Tibial artery (tissue), 4 donors: ENCODE measurements around the gene SLC26A1.

Experiments
- DNase-seq, 2 donors: peaks; one replicate each; pipeline ENCODE4 v3.0.0-alpha.2; 2019
- H3K27ac ChIP-seq, 2 donors: fragments of 200-600 bp; sonication (generic) in 1 of 2; 1 replicate in 1 of 2; 2 replicates in 1 of 2; pipeline ENCODE4 v1.5.1; 2018 to 2019; ENCODE audit warnings: mild to moderate bottlenecking in 1 of 2
- H3K27me3 ChIP-seq, 2 donors: fragments of 200-600 bp; sonication (generic) in 1 of 2; one replicate each; pipeline versions ENCODE4 v1.5.1 to v1.6.0; 2016 to 2019
- H3K36me3 ChIP-seq, 3 donors: fragments of 200-600 bp; sonication (generic) in 2 of 3; one replicate each; pipeline ENCODE4 v1.5.1; 2016 to 2019; ENCODE audit warnings: mild to moderate bottlenecking in 2 of 3
- H3K4me1 ChIP-seq, 4 donors: fragments of 200-600 bp; sonication (generic) in 2 of 4; 1 replicate in 3 of 4; 2 replicates in 1 of 4; pipeline ENCODE4 v1.5.1; 2016 to 2019
- H3K4me3 ChIP-seq, 2 donors: fragments of 200-600 bp; sonication (generic) in 1 of 2; 1 replicate in 1 of 2; 2 replicates in 1 of 2; pipeline ENCODE4 v1.5.1; 2018 to 2019; ENCODE audit warnings: mild to moderate bottlenecking in 2 of 2
- H3K9me3 ChIP-seq, 3 donors: fragments of 200-600 bp; sonication (generic) in 1 of 3; one replicate each; pipeline ENCODE4 v1.5.1; 2016 to 2019
- intact Hi-C: fragments of 100-400 bp; cut with DNase I; formaldehyde crosslinking; loops from one replicate; pipeline ENCODE4 v1.15.0; 2023; ENCODE audit warnings: low total_unique reads
- TF ChIP-seq, protein P1 (sequence below), 2 experiments: fragments of 200-600 bp in 1 of 2; fragments of 450-650 bp in 1 of 2; IDR thresholded peaks; one replicate each; pipeline ENCODE4 v1.5.1; 2017 to 2019; ENCODE audit warnings: antibody characterized with exemption in 2 of 2, mild to moderate bottlenecking in 1 of 2, moderate library complexity in 1 of 2

The SLC26A1 gene

GRCh38 chr4:957581-958313 lies 35.5 kb downstream of the SLC26A1 start:
- peaks cover 9 to 99% (median 67%) of the 10 kb centered on the region in 3 donors for H3K36me3 ChIP-seq

GRCh38 chr4:957231-957580 lies 36.0 kb downstream of the SLC26A1 start:
- intact Hi-C loops = no loop called here
- TF ChIP-seq, protein P1, sequence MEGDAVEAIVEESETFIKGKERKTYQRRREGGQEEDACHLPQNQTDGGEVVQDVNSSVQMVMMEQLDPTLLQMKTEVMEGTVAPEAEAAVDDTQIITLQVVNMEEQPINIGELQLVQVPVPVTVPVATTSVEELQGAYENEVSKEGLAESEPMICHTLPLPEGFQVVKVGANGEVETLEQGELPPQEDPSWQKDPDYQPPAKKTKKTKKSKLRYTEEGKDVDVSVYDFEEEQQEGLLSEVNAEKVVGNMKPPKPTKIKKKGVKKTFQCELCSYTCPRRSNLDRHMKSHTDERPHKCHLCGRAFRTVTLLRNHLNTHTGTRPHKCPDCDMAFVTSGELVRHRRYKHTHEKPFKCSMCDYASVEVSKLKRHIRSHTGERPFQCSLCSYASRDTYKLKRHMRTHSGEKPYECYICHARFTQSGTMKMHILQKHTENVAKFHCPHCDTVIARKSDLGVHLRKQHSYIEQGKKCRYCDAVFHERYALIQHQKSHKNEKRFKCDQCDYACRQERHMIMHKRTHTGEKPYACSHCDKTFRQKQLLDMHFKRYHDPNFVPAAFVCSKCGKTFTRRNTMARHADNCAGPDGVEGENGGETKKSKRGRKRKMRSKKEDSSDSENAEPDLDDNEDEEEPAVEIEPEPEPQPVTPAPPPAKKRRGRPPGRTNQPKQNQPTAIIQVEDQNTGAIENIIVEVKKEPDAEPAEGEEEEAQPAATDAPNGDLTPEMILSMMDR (IDR thresholded peaks at IDR 0.05) = no peak
- Histone ChIP-seq H3K27me3 (no peaks in the 10 kb centered on the region), H3K9me3 (no peaks in the 10 kb centered on the region), H3K36me3 (peaks cover 6 to 98% (median 63%) of the 10 kb centered on the region in 3 donors), H3K4me1 (no peaks in the 10 kb centered on the region), H3K4me3 (no peak overlapping the region), H3K27ac (no peak overlapping the region)
- DNase-seq = peak; percentile 10 to 55

More at GRCh38 chr4:957581-958313, 35.5 kb downstream of the SLC26A1 start:
- Histone ChIP-seq H3K9me3 (no peaks in the 10 kb centered on the region), H3K27me3 (no peaks in the 10 kb centered on the region), H3K4me1 (no peaks in the 10 kb centered on the region), H3K4me3 (no peak overlapping the region), H3K27ac (no peak overlapping the region)
- TF ChIP-seq, protein P1 (IDR thresholded peaks at IDR 0.05) = no peak
- DNase-seq = peak; percentile 14 to 61
- intact Hi-C loops = no loop called here

GRCh38 chr4:956531-957230 lies 36.5 kb downstream of the SLC26A1 start:
- intact Hi-C loops = no loop called here
- H3K9me3 ChIP-seq = no peaks in the 10 kb centered on the region
- TF ChIP-seq, protein P1 (IDR thresholded peaks at IDR 0.05) = no peak
- peaks cover 6 to 98% (median 58%) of the 10 kb centered on the region in 3 donors for H3K36me3 ChIP-seq
- H3K27me3 ChIP-seq = no peaks in the 10 kb centered on the region
- no peak overlapping the region for H3K4me3 ChIP-seq
- no peak overlapping the region for H3K27ac ChIP-seq
- no peaks in the 10 kb centered on the region for H3K4me1 ChIP-seq
- peak in 1 of 2 donors; percentile 7 for DNase-seq

- TF ChIP-seq, protein P1 (IDR thresholded peaks at IDR 0.05) = no peak
- DNase-seq = peak in 1 of 2 donors; percentile 43
- no peak overlapping the region for H3K27ac ChIP-seq
- H3K4me3 ChIP-seq = no peak overlapping the region
- no peaks in the 10 kb centered on the region for H3K27me3 ChIP-seq
- H3K36me3 ChIP-seq = peaks cover 6 to 98% (median 59%) of the 10 kb centered on the region in 3 donors
- H3K9me3 ChIP-seq = no peaks in the 10 kb centered on the region
- intact Hi-C loops = no loop called here
- H3K4me1 ChIP-seq = no peaks in the 10 kb centered on the region
Measured at GRCh38 chr4:955931-956381, 37.2 kb downstream of the SLC26A1 start.

- Histone ChIP-seq H3K27me3 (no peaks in the 10 kb centered on the region), H3K4me1 (no peaks in the 10 kb centered on the region), H3K4me3 (no peak overlapping the region), H3K9me3 (no peaks in the 10 kb centered on the region), H3K36me3 (peaks cover 6 to 92% (median 59%) of the 10 kb centered on the region in 3 donors), H3K27ac (no peak overlapping the region)
- peak; percentile 14 to 61 for DNase-seq
- intact Hi-C loops = no loop called here
- TF ChIP-seq, protein P1 (IDR thresholded peaks at IDR 0.05) = no peak
Measured at GRCh38 chr4:955161-955921, 37.9 kb downstream of the SLC26A1 start.
